ENCODE results near the gene NLRP14.

Gene NLRP14

GRCh38 chr11:7056828-7057513 lies 36.7 kb downstream of the NLRP14 start:
- no peak for DNase-seq (ENCODE audit: low read depth in 2 of 2, low spot score in 1 of 2)

DNA sequence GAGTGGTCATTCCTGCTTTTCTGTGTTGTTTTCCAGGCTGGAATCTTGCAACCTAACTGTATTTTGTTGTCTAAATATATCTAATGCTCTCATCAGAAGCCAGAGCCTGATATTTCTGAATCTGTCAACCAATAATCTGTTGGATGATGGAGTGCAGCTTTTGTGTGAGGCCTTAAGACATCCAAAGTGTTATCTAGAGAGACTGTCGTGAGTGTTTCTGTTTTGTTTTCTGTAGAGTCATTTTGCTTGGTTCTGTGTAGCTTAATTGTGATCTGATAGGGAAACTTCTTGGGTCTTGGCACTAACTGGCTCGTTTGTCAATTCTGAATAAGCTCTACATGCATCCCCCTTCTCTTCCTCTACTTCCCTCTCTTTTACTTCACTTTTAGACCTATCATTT lies 37.4 kb downstream of the NLRP14 start:
- no peak for DNase-seq (ENCODE audit: low read depth in 2 of 2, low spot score in 1 of 2)

DNA sequence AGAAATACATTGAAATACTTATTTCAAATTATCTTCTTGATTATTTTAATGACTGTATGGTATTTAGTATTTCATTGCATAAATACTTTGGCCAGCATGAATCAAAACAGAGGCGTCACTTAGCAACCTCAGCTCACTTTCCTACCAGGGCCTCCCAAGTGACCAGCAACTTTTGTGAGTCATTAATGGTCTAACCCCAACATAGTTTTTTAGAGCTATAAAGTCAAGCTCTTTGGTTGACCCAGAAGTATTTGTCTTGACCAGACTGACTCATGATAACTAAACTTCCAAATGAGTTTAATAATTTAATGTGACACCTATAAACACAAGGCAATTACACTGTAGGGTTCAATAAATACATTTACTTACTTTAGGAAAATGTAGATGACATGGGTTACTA lies 40.6 kb downstream of the NLRP14 start:
- DNase-seq (ENCODE audit: low read depth in 2 of 2, low spot score in 1 of 2) = no peak

GRCh38 chr11:7062534-7062933 lies 42.3 kb downstream of the NLRP14 start:
- DNase-seq (ENCODE audit: low read depth in 2 of 2, low spot score in 1 of 2) = no peak

DNA sequence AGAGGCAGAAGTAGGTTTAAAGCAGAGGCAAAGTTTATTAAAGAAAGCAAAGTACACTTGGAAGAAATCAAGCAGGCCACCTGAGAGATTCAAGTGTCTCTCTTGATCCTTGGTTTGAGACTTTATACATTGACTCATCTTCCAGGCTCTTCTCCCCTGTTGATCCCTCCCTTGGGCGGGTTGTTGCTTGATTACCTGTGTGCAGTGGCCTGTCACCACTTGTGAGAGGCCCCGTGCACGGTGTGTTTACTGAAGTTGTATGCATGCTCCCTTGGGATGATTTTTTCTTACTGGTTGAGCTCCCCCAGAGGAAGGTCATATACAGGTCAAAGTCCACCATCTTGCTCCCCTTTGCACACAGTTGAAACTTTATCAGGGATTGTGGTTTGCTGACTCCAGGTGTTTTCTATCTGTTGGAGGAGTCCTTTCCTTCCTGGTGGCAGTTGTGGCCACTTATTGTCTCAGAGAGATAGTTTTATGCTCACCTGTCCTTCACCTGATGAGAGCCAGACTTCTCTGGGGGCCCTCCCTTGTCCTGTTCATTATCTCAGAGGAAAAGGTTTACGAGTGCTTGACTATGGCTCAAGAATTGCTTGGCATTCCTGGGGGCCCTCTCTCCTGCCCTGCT lies 52.2 kb downstream of the NLRP14 start:
- no peak for DNase-seq (ENCODE audit: low read depth in 2 of 2, low spot score in 1 of 2)

- DNase-seq (ENCODE audit: low read depth in 2 of 2, low spot score in 1 of 2) = no peak
Observed at GRCh38 chr11:7077101-7077500, 56.8 kb downstream of the NLRP14 start.

DNA sequence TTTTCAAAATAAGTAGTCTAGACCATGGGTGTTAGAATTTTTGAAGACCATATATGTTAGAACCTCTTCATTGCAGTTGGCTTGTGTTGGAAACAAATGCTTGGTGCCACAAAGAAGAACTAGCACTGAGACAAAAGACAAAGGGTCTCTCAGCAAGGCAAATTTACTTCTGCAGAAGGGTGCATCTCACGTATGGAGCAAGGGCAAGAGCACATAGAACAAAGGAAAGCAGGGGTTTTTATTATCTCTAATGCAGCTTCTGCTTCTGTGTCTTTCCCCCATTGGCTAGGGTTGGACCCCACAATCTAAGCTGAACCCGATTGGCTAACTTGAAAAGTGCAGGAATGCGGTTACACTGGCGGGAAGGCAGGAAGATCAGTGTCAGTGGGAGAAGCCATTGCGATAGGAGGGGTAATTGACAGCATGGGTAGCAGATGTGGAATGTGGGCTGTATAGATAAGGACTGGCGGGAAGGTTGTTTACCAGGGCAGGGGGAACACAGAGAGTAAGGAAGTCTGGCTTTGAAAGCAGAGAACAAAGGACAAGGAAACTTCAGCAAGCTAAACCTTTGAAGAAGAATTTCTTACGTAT lies 59.4 kb downstream of the NLRP14 start:
- DNase-seq (ENCODE audit: low read depth in 2 of 2, low spot score in 1 of 2) = no peak

GRCh38 chr11:7080900-7081299 lies 60.6 kb downstream of the NLRP14 start:
- no peak for DNase-seq (ENCODE audit: low read depth in 2 of 2, low spot score in 1 of 2)

DNA sequence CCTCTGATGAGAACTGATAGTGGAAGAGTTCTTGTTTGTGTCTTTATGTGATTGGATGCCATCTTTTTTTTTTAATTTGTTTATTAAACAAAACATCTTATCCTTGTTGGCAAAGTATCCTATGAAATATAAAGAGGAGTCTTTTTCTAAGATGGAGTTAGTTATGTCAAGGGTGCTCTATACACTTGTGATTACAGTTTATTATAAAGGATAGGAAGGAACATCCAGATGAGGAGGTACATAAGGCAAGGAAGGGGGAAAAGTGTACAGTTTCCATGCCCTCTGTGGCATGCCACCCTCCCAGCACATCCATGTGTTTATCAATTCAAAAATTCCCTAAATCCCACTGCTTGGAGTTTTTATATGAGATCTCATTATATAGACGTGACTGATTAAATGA lies 61.2 kb downstream of the NLRP14 start:
- DNase-seq (ENCODE audit: low read depth in 2 of 2, low spot score in 1 of 2) = no peak

GRCh38 chr11:7088921-7089320 lies 68.6 kb downstream of the NLRP14 start, which contains the start of gene RBMXL2:
Gene RBMXL2, plus strand, starts transcription at chr11:7088998. Its CDS starts 123 bp downstream, at chr11:7089121.
- DNase-seq (ENCODE audit: low read depth in 2 of 2, low spot score in 1 of 2) = no peak

- no peak for DNase-seq (ENCODE audit: low read depth in 2 of 2, low spot score in 1 of 2)
Observed at GRCh38 chr11:7089328-7090251, 69.3 kb downstream of the NLRP14 start.

DNA sequence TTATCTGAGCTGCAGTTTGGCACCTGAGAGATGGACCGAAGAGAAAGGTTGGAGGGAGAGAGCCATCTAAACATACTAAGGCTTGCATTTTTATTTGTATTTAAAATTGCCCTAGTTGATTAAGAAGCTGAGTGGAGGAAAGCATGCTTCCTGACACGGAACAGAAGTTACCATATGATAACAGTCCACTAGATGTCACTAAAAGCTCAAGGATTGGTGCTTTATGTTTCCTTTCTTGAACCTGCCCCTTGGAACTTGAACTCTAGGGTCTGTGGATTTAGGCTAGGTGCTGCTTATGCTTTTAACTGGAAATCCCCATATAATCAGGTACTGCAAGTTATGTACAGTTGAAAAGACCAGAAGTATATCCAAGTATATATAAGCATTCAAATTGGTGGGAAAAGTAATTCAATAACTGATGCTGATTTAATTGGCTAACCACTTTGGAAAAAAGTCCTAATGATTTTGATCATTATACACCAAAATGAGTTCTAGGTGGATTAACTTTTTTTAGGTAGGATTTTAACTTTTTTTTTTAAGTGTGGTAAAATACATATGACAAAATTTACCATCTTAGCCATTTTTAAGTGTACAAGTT lies 78.1 kb downstream of the NLRP14 start:
- no peak for DNase-seq (ENCODE audit: low read depth in 2 of 2, low spot score in 1 of 2)

GRCh38 chr11:7115780-7116179 lies 95.5 kb downstream of the NLRP14 start:
- DNase-seq (ENCODE audit: low read depth in 2 of 2, low spot score in 1 of 2) = no peak

DNA sequence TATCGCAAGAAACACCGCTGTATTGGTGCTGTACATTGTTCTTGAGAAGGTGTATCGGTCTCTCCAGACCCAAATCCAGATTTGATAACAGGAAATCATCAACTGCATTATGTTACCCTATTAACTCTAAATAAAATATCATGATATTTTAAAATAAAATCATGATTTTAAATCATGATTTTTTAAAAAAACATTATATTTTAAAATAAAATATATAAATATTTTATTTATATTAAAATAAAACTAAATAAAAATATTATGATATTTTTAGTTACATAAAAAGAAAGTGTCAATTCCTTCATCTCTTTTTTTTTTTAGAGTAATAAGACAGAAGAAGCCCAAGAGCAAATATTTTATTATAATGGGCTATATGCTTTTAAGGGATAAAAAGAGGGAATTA lies 96.1 kb downstream of the NLRP14 start:
- DNase-seq (ENCODE audit: low read depth in 2 of 2, low spot score in 1 of 2) = no peak

Measured in stimulated activated CD8-positive, alpha-beta memory T cell treated with anti-CD3 and anti-CD28 coated beads, Interleukin-4, amount 100 ng/mL, for 1 hour (primary cell).